Liver (tissue), 9 donors: Measurements from ENCODE around the gene SCPEP1. TPM values are rescaled to one million over a fixed set of nuclear protein-coding genes. Genes with fewer than 3 reads are reported as not detected.

Experiments
- DNase-seq: peaks from one replicate; pipeline ENCODE4 v3.0.0-alpha.2; 2017; ENCODE audit warnings: low spot score
- H3K27ac ChIP-seq, 2 donors: one replicate each; pipeline ENCODE4 v1.7.0; 2013; ENCODE audit warnings: inconsistent platforms in 2 of 2, low read length in 2 of 2, control low read depth in 1 of 2, low read depth in 1 of 2, mild to moderate bottlenecking in 1 of 2
- H3K27me3 ChIP-seq, 4 donors: one replicate each; pipeline versions ENCODE4 v1.6.1 to v1.7.0; 2013; ENCODE audit warnings: low read length in 3 of 4, inconsistent platforms in 1 of 4, mild to moderate bottlenecking in 1 of 4, moderate library complexity in 1 of 4; ENCODE audit not compliant: control insufficient read depth in 4 of 4, insufficient read depth in 4 of 4
- H3K36me3 ChIP-seq, 4 donors: one replicate each; pipeline versions ENCODE4 v1.6.1 to v1.7.0; 2013; ENCODE audit warnings: low read length in 3 of 4, mild to moderate bottlenecking in 3 of 4, low read depth in 1 of 4, moderate library complexity in 1 of 4; ENCODE audit not compliant: control insufficient read depth in 4 of 4, insufficient read depth in 3 of 4
- H3K4me1 ChIP-seq, 4 donors: one replicate each; pipeline versions ENCODE4 v1.6.1 to v1.7.0; 2013; ENCODE audit warnings: low read length in 3 of 4, mild to moderate bottlenecking in 3 of 4, moderate library complexity in 1 of 4; ENCODE audit not compliant: control insufficient read depth in 4 of 4, insufficient read depth in 4 of 4
- H3K4me3 ChIP-seq, 3 donors: one replicate each; pipeline versions ENCODE4 v1.6.1 to v1.7.0; 2013; ENCODE audit warnings: low read length in 3 of 3, control low read depth in 1 of 3, low read depth in 1 of 3, mild to moderate bottlenecking in 1 of 3
- H3K9ac ChIP-seq, 2 donors: one replicate each; pipeline ENCODE4 v1.7.0; 2013; ENCODE audit warnings: low read length in 2 of 2, mild to moderate bottlenecking in 2 of 2, moderate library complexity in 2 of 2, control low read depth in 1 of 2, low read depth in 1 of 2
- H3K9me3 ChIP-seq, 4 donors: one replicate each; pipeline versions ENCODE4 v1.6.1 to v1.7.0; 2013; ENCODE audit warnings: low read length in 3 of 4; ENCODE audit not compliant: control insufficient read depth in 4 of 4
- ATF3 ChIP-seq: IDR thresholded peaks from 2 replicates; pipeline ENCODE4 v1.6.1; 2016; ENCODE audit warnings: antibody characterized with exemption
- CTCF ChIP-seq: fragments of 150-350 bp; IDR thresholded peaks from 2 replicates; pipeline ENCODE4 v1.5.1; 2017; ENCODE audit warnings: improper control_type of control experiment, low read depth, low read length; ENCODE audit not compliant: missing input control
- EGR1 ChIP-seq, 2 donors: IDR thresholded peaks; 2 replicates each; pipeline ENCODE4 v1.6.1; 2016 to 2018; ENCODE audit warnings: antibody characterized with exemption in 2 of 2, low read depth in 2 of 2
- FOXA1 ChIP-seq: IDR thresholded peaks from 2 replicates; pipeline ENCODE4 v1.6.1; 2016; ENCODE audit warnings: antibody characterized with exemption
- FOXA2 ChIP-seq: IDR thresholded peaks from 2 replicates; pipeline ENCODE4 v1.6.1; 2016; ENCODE audit warnings: antibody characterized with exemption
- GABPA ChIP-seq, 2 donors: IDR thresholded peaks in 1 of 2; conservative IDR thresholded peaks in 1 of 2; 2 replicates each; pipeline ENCODE4 v1.6.1; 2016; ENCODE audit warnings: antibody characterized with exemption in 2 of 2, mild to moderate bottlenecking in 1 of 2, moderate library complexity in 1 of 2
- HNF4A ChIP-seq, 2 donors: conservative IDR thresholded peaks; 2 replicates each; pipeline ENCODE4 v1.6.1; 2016; ENCODE audit warnings: antibody characterized with exemption in 2 of 2, mild to moderate bottlenecking in 2 of 2
- HNF4G ChIP-seq: IDR thresholded peaks from 2 replicates; pipeline ENCODE4 v1.6.1; 2016; ENCODE audit warnings: antibody characterized with exemption
- JUND ChIP-seq, 2 donors: IDR thresholded peaks; 2 replicates each; pipeline ENCODE4 v1.6.1; 2016; ENCODE audit warnings: antibody characterized with exemption in 2 of 2
- MAX ChIP-seq: IDR thresholded peaks from 2 replicates; pipeline ENCODE4 v1.6.1; 2016; ENCODE audit warnings: antibody characterized with exemption
- NR2F2 ChIP-seq: IDR thresholded peaks from 2 replicates; pipeline ENCODE4 v1.6.1; 2016; ENCODE audit warnings: antibody characterized with exemption
- RAD21 ChIP-seq, 2 donors: IDR thresholded peaks; 2 replicates each; pipeline ENCODE4 v1.6.1; 2016; ENCODE audit warnings: antibody characterized with exemption in 2 of 2, mild to moderate bottlenecking in 2 of 2
- REST ChIP-seq: IDR thresholded peaks from 2 replicates; pipeline ENCODE4 v1.6.1; 2016; ENCODE audit warnings: antibody characterized with exemption, mild to moderate bottlenecking
- RXRA ChIP-seq, 2 donors: IDR thresholded peaks; 2 replicates each; pipeline ENCODE4 v1.6.1; 2017 to 2018; ENCODE audit warnings: antibody characterized with exemption in 2 of 2, mild to moderate bottlenecking in 1 of 2
- SP1 ChIP-seq: IDR thresholded peaks from 2 replicates; pipeline ENCODE4 v1.6.1; 2018; ENCODE audit warnings: antibody characterized with exemption, mild to moderate bottlenecking
- TAF1 ChIP-seq: conservative IDR thresholded peaks from 2 replicates; pipeline ENCODE4 v1.6.1; 2016; ENCODE audit warnings: antibody characterized with exemption, mild to moderate bottlenecking
- YY1 ChIP-seq: IDR thresholded peaks from 2 replicates; pipeline ENCODE4 v1.6.1; 2016; ENCODE audit warnings: antibody characterized with exemption, mild to moderate bottlenecking
- ZBTB33 ChIP-seq: IDR thresholded peaks from 2 replicates; pipeline ENCODE4 v1.6.1; 2016; ENCODE audit warnings: antibody characterized with exemption
- WGBS: extraction: QIAGEN DNeasy Blood & Tissue Kit; methylation state at CpG from one replicate; pipeline ENCODE4 v1.1.7; 2013; 5-methylcytosine and 5-hydroxymethylcytosine counted together
- polyA plus RNA-seq, 2 donors: library from polyadenylated mRNA; stranded (reverse) in 1 of 2; unstranded in 1 of 2; fragments of 200-250 nt in 1 of 2; fragments of >200 nt in 1 of 2; fragmentation: Nextera tagmentation in 1 of 2; extraction: Ambion mirVana in 1 of 2; gene quantifications; one replicate each; pipeline versions ENCODE4 v1.2.1 to v1.2.3, GENCODE V29; 2013 to 2015
- total RNA-seq, 2 donors: library from RNA; depleted of rRNA; stranded (reverse); fragments of >200 nt; gene quantifications; one replicate each; pipeline ENCODE4 v1.2.3, GENCODE V29; 2014
- donor health status: healthy.
- donor health status: healthy.
- donor health status: healthy.
- donor health status: healthy.
- donor health status: healthy.

Gene SCPEP1
- total and polyA plus RNA-seq, 4 donors: 15.7 to 29.3 (median 28.2) TPM

GRCh38 chr17:56956992-56957391 is 20.9 kb upstream of the SCPEP1 start:
- H3K27ac ChIP-seq: no peak overlapping the region
- H3K36me3 ChIP-seq: no peaks in the 10 kb centered on the region
- H3K9me3 ChIP-seq: no peaks in the 10 kb centered on the region
- no peak overlapping the region for H3K9ac ChIP-seq
- WGBS: 98% methylated on average over 5 of the region's 5 CpGs
- TF ChIP-seq RAD21 (IDR thresholded peaks at IDR 0.05) (no peak), SP1 (no peak), JUND (IDR thresholded peaks at IDR 0.05) (no peak), YY1 (no peak), TAF1 (no peak), CTCF (no peak), ATF3 (no peak), EGR1 (IDR thresholded peaks at IDR 0.05; ENCODE audit: low read depth in 2 of 2) (no peak), MAX (no peak), HNF4A (conservative IDR thresholded peaks at IDR 0.05) (no peak), ZBTB33 (no peak), HNF4G (no peak), GABPA (IDR thresholded peaks at IDR 0.05 in 1 of 2, conservative IDR thresholded peaks at IDR 0.05 in 1 of 2) (no peak), FOXA1 (no peak), FOXA2 (no peak), RXRA (IDR thresholded peaks at IDR 0.05) (no peak), NR2F2 (no peak), REST (no peak)
- peaks cover 2 to 18% (median 8%) of the 10 kb centered on the region in 4 donors for H3K4me1 ChIP-seq
- DNase-seq: no peak
- H3K4me3 ChIP-seq: no peak overlapping the region
- no peaks in the 10 kb centered on the region for H3K27me3 ChIP-seq
